HG02970 (cell line): Measurements from ENCODE around the gene E2F6.

ENCODE experiments used
- ATAC-seq: cut with Tn5 transposase; IDR thresholded peaks from one replicate; pipeline ENCODE4 v1.9.1; 2021; ENCODE audit warnings: mild to moderate bottlenecking, moderate library complexity, moderate number of reproducible peaks; ENCODE audit not compliant: unreplicated experiment, low FRiP score

E2F6 gene

GRCh38 chr2:11493282-11493681 is 27.3 kb upstream of the E2F6 start:
- ATAC-seq = no peak

GRCh38 chr2:11492720-11493119 is 26.8 kb upstream of the E2F6 start:
- no peak for ATAC-seq

GRCh38 chr2:11492244-11492643 is 26.3 kb upstream of the E2F6 start:
- no peak for ATAC-seq

- ATAC-seq = no peak
Measured at GRCh38 chr2:11491348-11491933, 25.5 kb upstream of the E2F6 start.

GRCh38 chr2:11490194-11490593 is 24.2 kb upstream of the E2F6 start:
- no peak for ATAC-seq

- no peak for ATAC-seq
Measured at GRCh38 chr2:11488809-11489208, 22.8 kb upstream of the E2F6 start.

GRCh38 chr2:11483806-11484617 is 18.1 kb upstream of the E2F6 start:
- ATAC-seq = no peak

GRCh38 chr2:11482473-11483035 is 16.6 kb upstream of the E2F6 start:
- no peak for ATAC-seq

- ATAC-seq = no peak
Measured at GRCh38 chr2:11481789-11482472, 16.0 kb upstream of the E2F6 start.

- ATAC-seq = no peak
Measured at GRCh38 chr2:11481426-11481788, 15.4 kb upstream of the E2F6 start.

GRCh38 chr2:11480859-11481258 is 14.9 kb upstream of the E2F6 start:
- ATAC-seq = no peak

GRCh38 chr2:11480406-11480805 is 14.4 kb upstream of the E2F6 start:
- ATAC-seq = no peak

GRCh38 chr2:11478899-11479605 is 13.1 kb upstream of the E2F6 start:
- no peak for ATAC-seq

GRCh38 chr2:11477994-11478393 is 12.0 kb upstream of the E2F6 start:
- no peak for ATAC-seq

GRCh38 chr2:11473659-11474433 is 7.9 kb upstream of the E2F6 start:
- no peak for ATAC-seq

GRCh38 chr2:11467749-11468148 is 1.8 kb upstream of the E2F6 start:
- ATAC-seq = no peak

GRCh38 chr2:11467129-11467649 is 1.2 kb upstream of the E2F6 start:
- no peak for ATAC-seq

- ATAC-seq = no peak
Measured at GRCh38 chr2:11466307-11467128, 557 bp upstream of the E2F6 start.

GRCh38 chr2:11465110-11465484 is 864 bp downstream of the E2F6 start:
- ATAC-seq = no peak
